Fibroblast of lung (primary cell): ENCODE data around the gene NAP1L4. TPM values are rescaled to one million over a fixed set of nuclear protein-coding genes. Genes with fewer than 3 reads are reported as not detected.

Source experiments
- DNase-seq, 2 donors: peaks; one replicate each; pipeline versions ENCODE4 v3.0.0 to v3.0.0-alpha.2; 2010; ENCODE audit warnings: low read depth in 2 of 2
- H2AFZ ChIP-seq: 2 replicates; pipeline ENCODE4 v1.5.1; 2012; ENCODE audit warnings: low read length, control low read depth, inconsistent platforms
- H3K27ac ChIP-seq: 2 replicates; pipeline ENCODE4 v1.5.1; 2011; ENCODE audit warnings: low read length, control low read depth; ENCODE audit not compliant: insufficient read depth
- H3K27me3 ChIP-seq: 2 replicates; pipeline ENCODE4 v1.5.1; 2011; ENCODE audit warnings: mild to moderate bottlenecking, low read length; ENCODE audit not compliant: control insufficient read depth, insufficient read depth
- H3K36me3 ChIP-seq: 2 replicates; pipeline ENCODE4 v1.5.1; 2011; ENCODE audit warnings: low read length; ENCODE audit not compliant: control insufficient read depth, insufficient read depth
- H3K4me1 ChIP-seq: 2 replicates; pipeline ENCODE4 v1.5.1; 2011; ENCODE audit warnings: low read length; ENCODE audit not compliant: control insufficient read depth, insufficient read depth; ENCODE audit errors: extremely low read depth
- H3K4me2 ChIP-seq: 2 replicates; pipeline ENCODE4 v1.5.1; 2011; ENCODE audit warnings: low read length, control low read depth; ENCODE audit not compliant: insufficient read depth; ENCODE audit errors: extremely low read depth
- H3K4me3 ChIP-seq, 4 experiments: fragments of 200-600 bp in 1 of 4; sonication (generic) in 1 of 4; replicated peaks in 1 of 4; 2 replicates each; pipeline ENCODE4 v1.5.1; 2011 to 2016; ENCODE audit warnings: low read length in 4 of 4, low read depth in 3 of 4, mild to moderate bottlenecking in 3 of 4, control low read depth in 2 of 4, inconsistent platforms in 1 of 4, mixed read lengths in 1 of 4; ENCODE audit not compliant: insufficient read depth in 1 of 4; ENCODE audit errors: control extremely low read depth in 1 of 4
- H3K79me2 ChIP-seq: 2 replicates; pipeline ENCODE4 v1.5.1; 2012; ENCODE audit warnings: mild to moderate bottlenecking, low read length, inconsistent platforms; ENCODE audit not compliant: control insufficient read depth, insufficient read depth
- H3K9ac ChIP-seq: 2 replicates; pipeline ENCODE4 v1.5.1; 2011; ENCODE audit warnings: mild to moderate bottlenecking, low read length, control low read depth; ENCODE audit not compliant: insufficient read depth
- H3K9me3 ChIP-seq: 2 replicates; pipeline ENCODE4 v1.5.1; 2012; ENCODE audit warnings: low read depth, low read length; ENCODE audit not compliant: control insufficient read depth, insufficient read depth
- H4K20me1 ChIP-seq: 2 replicates; pipeline ENCODE4 v1.5.1; 2011; ENCODE audit warnings: low read length; ENCODE audit not compliant: control insufficient read depth, insufficient read depth; ENCODE audit errors: extremely low read depth
- CTCF ChIP-seq, 2 donors: IDR thresholded peaks in 1 of 2; conservative IDR thresholded peaks in 1 of 2; 1 replicate in 1 of 2; 2 replicates in 1 of 2; pipeline ENCODE4 v1.5.1; 2011 to 2012; ENCODE audit warnings: low read length in 2 of 2, control low read depth in 1 of 2, inconsistent platforms in 1 of 2, low read depth in 1 of 2, mild to moderate bottlenecking in 1 of 2
- EZH2 ChIP-seq: IDR thresholded peaks from 2 replicates; pipeline ENCODE4 v1.5.1; 2012; ENCODE audit warnings: low read length, control low read depth, mild to moderate bottlenecking; ENCODE audit errors: missing control alignments
- polyA plus RNA-seq, 2 donors: library from polyadenylated mRNA; depleted of rRNA in 1 of 2; stranded (reverse) in 1 of 2; unstranded in 1 of 2; fragments of >200 nt; gene quantifications; 2 replicates each; pipeline ENCODE4 v1.2.1, GENCODE V29; 2011 to 2012; ENCODE audit warnings: missing spikeins in 1 of 2
- total RNA-seq: library from RNA; depleted of rRNA; stranded (reverse); fragments of >200 nt; gene quantifications from 2 replicates; pipeline ENCODE4 v1.2.1, GENCODE V29; 2014

NAP1L4 gene
- total and polyA plus RNA-seq, 2 donors (not counting 1 experiment from before 2014, with no cell fraction given), result 79.5 to 113 TPM

- H3K27ac ChIP-seq, result peak overlapping the region; percentile 11
- no peak overlapping the region for H3K4me2 ChIP-seq
- no peaks in the 10 kb centered on the region for H3K36me3 ChIP-seq
- H3K79me2 ChIP-seq, result peaks cover 82% of the 10 kb centered on the region
- H2AFZ ChIP-seq, result no peak overlapping the region
- no peaks in the 10 kb centered on the region for H3K9me3 ChIP-seq
- no peaks in the 10 kb centered on the region for H4K20me1 ChIP-seq
- no peak overlapping the region for H3K9ac ChIP-seq
- DNase-seq, result peak in 1 of 2 donors; percentile 21
- TF ChIP-seq CTCF (conservative IDR thresholded peaks at IDR 0.05 in 1 of 2, IDR thresholded peaks at IDR 0.05 in 1 of 2; ENCODE audit: low read depth in 1 of 2, low read length in 2 of 2) (no peak), EZH2 (no peak)
- H3K4me1 ChIP-seq, result peaks cover 4% of the 10 kb centered on the region
- H3K27me3 ChIP-seq, result no peaks in the 10 kb centered on the region
- no peak overlapping the region for H3K4me3 ChIP-seq
These were observed 9.9 kb downstream of the NAP1L4 start for GRCh38 chr11:2982214-2982613.

DNA sequence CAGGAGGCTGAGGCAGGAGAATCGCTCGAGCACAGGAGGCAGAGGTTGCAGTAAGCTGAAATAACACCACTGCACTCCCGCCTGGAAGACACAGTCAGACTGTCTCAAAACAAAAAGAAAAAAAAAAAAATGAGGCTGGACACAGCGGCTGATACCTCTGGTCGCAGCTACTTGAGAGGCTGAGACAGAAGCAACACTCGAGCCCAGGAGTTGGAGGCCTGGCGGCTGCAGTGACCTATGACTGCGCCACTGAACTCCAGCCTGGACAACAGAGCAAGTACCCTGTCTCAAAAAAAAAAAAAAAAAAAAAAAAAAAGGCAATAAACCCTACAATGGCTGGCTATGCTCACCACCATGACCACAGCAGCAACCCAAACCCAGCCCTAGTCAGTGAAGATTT, 11.0 kb downstream of the NAP1L4 start:
- H3K79me2 ChIP-seq, result peaks cover 77% of the 10 kb centered on the region
- DNase-seq, result no peak
- H3K9ac ChIP-seq, result no peak overlapping the region
- H3K27ac ChIP-seq, result no peak overlapping the region
- no peak overlapping the region for H3K4me3 ChIP-seq
- H3K9me3 ChIP-seq, result no peaks in the 10 kb centered on the region
- H3K4me1 ChIP-seq, result peaks cover 4% of the 10 kb centered on the region
- H3K27me3 ChIP-seq, result no peaks in the 10 kb centered on the region
- TF ChIP-seq EZH2 (no peak), CTCF (conservative IDR thresholded peaks at IDR 0.05 in 1 of 2, IDR thresholded peaks at IDR 0.05 in 1 of 2; ENCODE audit: low read depth in 1 of 2, low read length in 2 of 2) (no peak)
- H4K20me1 ChIP-seq, result no peaks in the 10 kb centered on the region
- peaks cover 2% of the 10 kb centered on the region for H3K36me3 ChIP-seq
- no peak overlapping the region for H3K4me2 ChIP-seq
- H2AFZ ChIP-seq, result no peak overlapping the region

DNA sequence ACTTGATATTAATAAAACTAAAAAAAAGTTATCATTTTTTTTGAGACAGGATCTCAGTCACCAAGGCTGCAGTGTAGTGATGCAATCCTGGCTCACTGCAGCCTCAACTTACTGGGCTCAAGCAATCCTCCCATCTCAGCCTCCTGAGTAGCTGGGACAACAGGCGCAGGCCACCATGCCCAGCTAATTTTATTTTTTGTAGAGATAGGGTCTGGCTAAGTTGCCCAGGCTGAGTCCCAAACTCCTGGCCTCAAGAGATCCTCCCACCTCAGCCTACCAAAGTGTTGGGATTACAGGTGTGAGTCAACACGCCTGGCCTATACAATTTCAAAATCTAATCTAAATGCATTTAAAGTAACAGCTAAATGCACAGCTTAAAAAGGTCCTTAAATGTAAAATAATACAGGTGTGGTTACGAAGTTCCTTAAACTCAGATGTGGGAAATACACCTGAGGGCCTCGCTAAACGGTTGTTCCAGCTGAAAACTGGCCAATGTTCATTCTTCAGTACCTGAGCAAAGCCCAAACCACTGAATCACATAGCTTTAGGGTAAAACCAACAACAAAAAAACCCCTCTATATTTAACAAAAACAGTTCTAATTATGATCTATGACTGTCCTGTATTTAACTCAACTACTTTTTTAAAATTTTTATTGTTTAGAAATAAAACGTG, 11.8 kb downstream of the NAP1L4 start:
- H3K79me2 ChIP-seq, result peaks cover 69% of the 10 kb centered on the region
- H3K4me1 ChIP-seq, result peaks cover 4% of the 10 kb centered on the region
- H3K9ac ChIP-seq, result no peak overlapping the region
- H3K9me3 ChIP-seq, result no peaks in the 10 kb centered on the region
- no peak for DNase-seq
- no peak overlapping the region for H3K4me3 ChIP-seq
- H3K4me2 ChIP-seq, result no peak overlapping the region
- TF ChIP-seq CTCF (conservative IDR thresholded peaks at IDR 0.05 in 1 of 2, IDR thresholded peaks at IDR 0.05 in 1 of 2; ENCODE audit: low read depth in 1 of 2, low read length in 2 of 2), result no peak
- no peak for TF ChIP-seq EZH2
- H3K27ac ChIP-seq, result no peak overlapping the region
- H3K36me3 ChIP-seq, result peaks cover 2% of the 10 kb centered on the region
- no peak overlapping the region for H2AFZ ChIP-seq
- no peaks in the 10 kb centered on the region for H4K20me1 ChIP-seq
- no peaks in the 10 kb centered on the region for H3K27me3 ChIP-seq
